Fibroblast of lung (primary cell): ENCODE measurements around the gene EFS. TPM values are rescaled to one million over a fixed set of nuclear protein-coding genes. Genes with fewer than 3 reads are reported as not detected.

Experiments
- DNase-seq, 2 donors: peaks; one replicate each; pipeline versions ENCODE4 v3.0.0 to v3.0.0-alpha.2; 2010; ENCODE audit warnings: low read depth in 2 of 2
- H2AFZ ChIP-seq: 2 replicates; pipeline ENCODE4 v1.5.1; 2012; ENCODE audit warnings: low read length, control low read depth, inconsistent platforms
- H3K27ac ChIP-seq: 2 replicates; pipeline ENCODE4 v1.5.1; 2011; ENCODE audit warnings: low read length, control low read depth; ENCODE audit not compliant: insufficient read depth
- H3K27me3 ChIP-seq: 2 replicates; pipeline ENCODE4 v1.5.1; 2011; ENCODE audit warnings: mild to moderate bottlenecking, low read length; ENCODE audit not compliant: control insufficient read depth, insufficient read depth
- H3K36me3 ChIP-seq: 2 replicates; pipeline ENCODE4 v1.5.1; 2011; ENCODE audit warnings: low read length; ENCODE audit not compliant: control insufficient read depth, insufficient read depth
- H3K4me1 ChIP-seq: 2 replicates; pipeline ENCODE4 v1.5.1; 2011; ENCODE audit warnings: low read length; ENCODE audit not compliant: control insufficient read depth, insufficient read depth; ENCODE audit errors: extremely low read depth
- H3K4me2 ChIP-seq: 2 replicates; pipeline ENCODE4 v1.5.1; 2011; ENCODE audit warnings: low read length, control low read depth; ENCODE audit not compliant: insufficient read depth; ENCODE audit errors: extremely low read depth
- H3K4me3 ChIP-seq, 4 experiments: fragments of 200-600 bp in 1 of 4; sonication (generic) in 1 of 4; replicated peaks in 1 of 4; 2 replicates each; pipeline ENCODE4 v1.5.1; 2011 to 2016; ENCODE audit warnings: low read length in 4 of 4, low read depth in 3 of 4, mild to moderate bottlenecking in 3 of 4, control low read depth in 2 of 4, inconsistent platforms in 1 of 4, mixed read lengths in 1 of 4; ENCODE audit not compliant: insufficient read depth in 1 of 4; ENCODE audit errors: control extremely low read depth in 1 of 4
- H3K79me2 ChIP-seq: 2 replicates; pipeline ENCODE4 v1.5.1; 2012; ENCODE audit warnings: mild to moderate bottlenecking, low read length, inconsistent platforms; ENCODE audit not compliant: control insufficient read depth, insufficient read depth
- H3K9ac ChIP-seq: 2 replicates; pipeline ENCODE4 v1.5.1; 2011; ENCODE audit warnings: mild to moderate bottlenecking, low read length, control low read depth; ENCODE audit not compliant: insufficient read depth
- H3K9me3 ChIP-seq: 2 replicates; pipeline ENCODE4 v1.5.1; 2012; ENCODE audit warnings: low read depth, low read length; ENCODE audit not compliant: control insufficient read depth, insufficient read depth
- H4K20me1 ChIP-seq: 2 replicates; pipeline ENCODE4 v1.5.1; 2011; ENCODE audit warnings: low read length; ENCODE audit not compliant: control insufficient read depth, insufficient read depth; ENCODE audit errors: extremely low read depth
- CTCF ChIP-seq, 2 donors: IDR thresholded peaks in 1 of 2; conservative IDR thresholded peaks in 1 of 2; 1 replicate in 1 of 2; 2 replicates in 1 of 2; pipeline ENCODE4 v1.5.1; 2011 to 2012; ENCODE audit warnings: low read length in 2 of 2, control low read depth in 1 of 2, inconsistent platforms in 1 of 2, low read depth in 1 of 2, mild to moderate bottlenecking in 1 of 2
- EZH2 ChIP-seq: IDR thresholded peaks from 2 replicates; pipeline ENCODE4 v1.5.1; 2012; ENCODE audit warnings: low read length, control low read depth, mild to moderate bottlenecking; ENCODE audit errors: missing control alignments
- polyA plus RNA-seq, 2 donors: library from polyadenylated mRNA; depleted of rRNA in 1 of 2; stranded (reverse) in 1 of 2; unstranded in 1 of 2; fragments of >200 nt; gene quantifications; 2 replicates each; pipeline ENCODE4 v1.2.1, GENCODE V29; 2011 to 2012; ENCODE audit warnings: missing spikeins in 1 of 2
- total RNA-seq: library from RNA; depleted of rRNA; stranded (reverse); fragments of >200 nt; gene quantifications from 2 replicates; pipeline ENCODE4 v1.2.1, GENCODE V29; 2014

EFS gene
- total and polyA plus RNA-seq, 2 donors (not counting 1 experiment from before 2014, with no cell fraction given): 2.3 to 12.2 TPM

GRCh38 chr14:23307146-23307530, 57.8 kb downstream of the EFS start:
- peak overlapping the region; percentile 60 to 94 (median 76) for H3K4me3 ChIP-seq
- H3K79me2 ChIP-seq: peaks cover 42% of the 10 kb centered on the region
- H3K27me3 ChIP-seq: no peaks in the 10 kb centered on the region
- H3K9me3 ChIP-seq: no peaks in the 10 kb centered on the region
- H3K4me2 ChIP-seq: peak overlapping the region; percentile 89
- H3K4me1 ChIP-seq: peaks cover 9% of the 10 kb centered on the region
- TF ChIP-seq EZH2 (no peak), CTCF (conservative IDR thresholded peaks at IDR 0.05 in 1 of 2, IDR thresholded peaks at IDR 0.05 in 1 of 2; ENCODE audit: low read depth in 1 of 2, low read length in 2 of 2) (no peak)
- peaks cover 13% of the 10 kb centered on the region for H3K36me3 ChIP-seq
- DNase-seq: no peak
- peak overlapping the region; percentile 68 for H3K9ac ChIP-seq
- no peaks in the 10 kb centered on the region for H4K20me1 ChIP-seq
- H3K27ac ChIP-seq: peak overlapping the region; percentile 74
- H2AFZ ChIP-seq: no peak overlapping the region

- TF ChIP-seq CTCF (conservative IDR thresholded peaks at IDR 0.05 in 1 of 2, IDR thresholded peaks at IDR 0.05 in 1 of 2; ENCODE audit: low read depth in 1 of 2, low read length in 2 of 2) (no peak), EZH2 (no peak)
- H3K9me3 ChIP-seq: no peaks in the 10 kb centered on the region
- peak within 1 kb of the TSS; percentile 5 for H2AFZ ChIP-seq
- peaks cover 10% of the 10 kb centered on the region for H3K4me1 ChIP-seq
- peak within 1 kb of the TSS; percentile 74 for H3K27ac ChIP-seq
- H3K79me2 ChIP-seq: peaks cover 42% of the 10 kb centered on the region
- H3K27me3 ChIP-seq: no peaks in the 10 kb centered on the region
- peak within 1 kb of the TSS; percentile 89 for H3K4me2 ChIP-seq
- H3K4me3 ChIP-seq: peak within 1 kb of the TSS; percentile 60 to 94 (median 76)
- DNase-seq: peak; percentile 89 to 90
- peaks cover 13% of the 10 kb centered on the region for H3K36me3 ChIP-seq
- peak within 1 kb of the TSS; percentile 68 for H3K9ac ChIP-seq
- H4K20me1 ChIP-seq: no peaks in the 10 kb centered on the region
Measured at GRCh38 chr14:23306412-23307145, 58.4 kb downstream of the EFS start, which contains the start of gene BCL2L2. Gene BCL2L2, plus strand, starts transcription at chr14:23306833. Its CDS starts 935 bp downstream, at chr14:23307768.

Other genes with a start within 250 kb of the EFS start
- gene CEBPE, start 245.9 kb downstream of the EFS start, total RNA-seq: not detected in 2 replicates
- gene CEBPE, start 245.9 kb downstream of the EFS start, polyA plus RNA-seq: not detected in 2 replicates
- 5.1 and 10.2 TPM in 2 replicates for gene SLC7A8, start 181.5 kb downstream of the EFS start, total RNA-seq
- 1.4 and 12.6 TPM in 2 replicates for gene SLC7A8, start 181.5 kb downstream of the EFS start, polyA plus RNA-seq
- not detected in 2 replicates for gene RNF212B, start 127.2 kb downstream of the EFS start, total RNA-seq
- gene RNF212B, start 127.2 kb downstream of the EFS start, polyA plus RNA-seq: not detected in 2 replicates
- 3.3 and 4.6 TPM in 2 replicates for gene HOMEZ, start 79.0 kb downstream of the EFS start, total RNA-seq
- gene HOMEZ, start 79.0 kb downstream of the EFS start, polyA plus RNA-seq: 7.9 and 9.1 TPM in 2 replicates
- gene PPP1R3E, start 62.3 kb downstream of the EFS start, total RNA-seq: 2.6 TPM in 2 replicates
- gene PPP1R3E, start 62.3 kb downstream of the EFS start, polyA plus RNA-seq: 3.3 and 6.0 TPM in 2 replicates
- 17.2 and 25.4 TPM in 2 replicates for gene BCL2L2, start 58.3 kb downstream of the EFS start, total RNA-seq
- gene BCL2L2, start 58.3 kb downstream of the EFS start, polyA plus RNA-seq: 18.0 and 24.7 TPM in 2 replicates
- 59.1 and 73.2 TPM in 2 replicates for gene PABPN1, start 43.7 kb downstream of the EFS start, total RNA-seq
- gene PABPN1, start 43.7 kb downstream of the EFS start, polyA plus RNA-seq: 152 and 158 TPM in 2 replicates
- gene SLC22A17, start 12.3 kb downstream of the EFS start, total RNA-seq: 16.4 and 23.1 TPM in 2 replicates
- 3.9 and 7.9 TPM in 2 replicates for gene SLC22A17, start 12.3 kb downstream of the EFS start, polyA plus RNA-seq
- gene IL25, start 7.6 kb upstream of the EFS start, total RNA-seq: not detected in 2 replicates
- not detected in 2 replicates for gene IL25, start 7.6 kb upstream of the EFS start, polyA plus RNA-seq
- 0.33 and 0.77 TPM in 2 replicates for gene CMTM5, start 11.9 kb upstream of the EFS start, total RNA-seq
- gene CMTM5, start 11.9 kb upstream of the EFS start, polyA plus RNA-seq: 0.08 TPM in 1 of 2 replicates, not detected in the other
- not detected in 2 replicates for gene MYH6, start 43.1 kb upstream of the EFS start, total RNA-seq
- gene MYH6, start 43.1 kb upstream of the EFS start, polyA plus RNA-seq: not detected in 2 replicates
- gene MYH7, start 70.5 kb upstream of the EFS start, total RNA-seq: not detected in 2 replicates
- not detected in 2 replicates for gene MYH7, start 70.5 kb upstream of the EFS start, polyA plus RNA-seq
- 46.9 and 51.9 TPM in 2 replicates for gene NGDN, start 104.5 kb upstream of the EFS start, total RNA-seq
- gene NGDN, start 104.5 kb upstream of the EFS start, polyA plus RNA-seq: 39.5 and 47.7 TPM in 2 replicates
- gene ZFHX2, start 186.6 kb upstream of the EFS start, total RNA-seq: 0.26 and 0.33 TPM in 2 replicates
- gene ZFHX2, start 186.6 kb upstream of the EFS start, polyA plus RNA-seq: 0.11 TPM in 1 of 2 replicates, not detected in the other
- gene THTPA, start 191.1 kb upstream of the EFS start, total RNA-seq: 23.4 and 24.1 TPM in 2 replicates
- gene THTPA, start 191.1 kb upstream of the EFS start, polyA plus RNA-seq: 7.8 and 10.1 TPM in 2 replicates
- 5.6 and 9.2 TPM in 2 replicates for gene AP1G2, start 202.6 kb upstream of the EFS start, total RNA-seq
- 3.6 and 7.9 TPM in 2 replicates for gene AP1G2, start 202.6 kb upstream of the EFS start, polyA plus RNA-seq
- not detected in 2 replicates for gene JPH4, start 213.6 kb upstream of the EFS start, total RNA-seq
- gene JPH4, start 213.6 kb upstream of the EFS start, polyA plus RNA-seq: not detected in 2 replicates